Measurements from ENCODE around the gene INF2. TPM values are rescaled to one million over a fixed set of nuclear protein-coding genes. Genes with fewer than 3 reads are reported as not detected.
"Not testable (repeated sequence)": the region's sequence is repeated elsewhere in the genome, so short reads cannot be mapped to it uniquely, and the experiment has no call there.

The INF2 gene
- total RNA-seq, 4 donors from 2014 or later = 36.7 to 43.6 (median 37.8) TPM

GRCh38 chr14:104664588-104664987 is 24.8 kb upstream of the INF2 start:
- TF ChIP-seq CTCF (IDR thresholded peaks at IDR 0.05) = no peak
- no peak for TF ChIP-seq POLR2A (IDR thresholded peaks at IDR 0.05)
- intact Hi-C loops (cut with DNase I) = no loop called here

GRCh38 chr14:104665114-104665656 is 24.2 kb upstream of the INF2 start:
- H3K27ac ChIP-seq = peak overlapping the region in 1 of 4 donors; percentile 29
- H3K36me3 ChIP-seq = no peaks in the 10 kb centered on the region
- no peak overlapping the region for H3K4me3 ChIP-seq
- WGBS, 2 donors = 13 to 17% methylated on average over 2 of the region's 2 CpGs
- H3K9me3 ChIP-seq = peaks cover 0 to 4% (median 0%) of the 10 kb centered on the region in 3 donors
- TF ChIP-seq POLR2A (IDR thresholded peaks at IDR 0.05) = no peak
- TF ChIP-seq CTCF (IDR thresholded peaks at IDR 0.05) = no peak
- no peak for DNase-seq
- H3K27me3 ChIP-seq = peaks cover 0 to 24% (median 0%) of the 10 kb centered on the region in 4 donors
- peaks cover 0 to 16% (median 10%) of the 10 kb centered on the region in 3 donors for H3K4me1 ChIP-seq
- intact Hi-C loops (cut with DNase I) = no loop called here

More at GRCh38 chr14:104664588-104664987, 24.8 kb upstream of the INF2 start:
- peaks cover 0 to 30% (median 0%) of the 10 kb centered on the region in 4 donors for H3K27me3 ChIP-seq
- H3K27ac ChIP-seq = no peak overlapping the region
- peaks cover 0 to 4% (median 0%) of the 10 kb centered on the region in 3 donors for H3K9me3 ChIP-seq
- no peaks in the 10 kb centered on the region for H3K36me3 ChIP-seq
- H3K4me1 ChIP-seq = peaks cover 4 to 21% (median 10%) of the 10 kb centered on the region in 3 donors
- 86 to 91% methylated on average over 2 to 3 of the region's 10 CpGs for WGBS, 2 donors
- no peak for DNase-seq
- H3K4me3 ChIP-seq = no peak overlapping the region

GRCh38 chr14:104665657-104666522 is 23.5 kb upstream of the INF2 start:
- WGBS, 2 donors = 46 to 66% methylated on average over 8 to 13 of the region's 27 CpGs
- intact Hi-C loops (cut with DNase I) = no loop called here
- H3K36me3 ChIP-seq = no peaks in the 10 kb centered on the region
- peak overlapping the region in 2 of 4 donors; percentile 21 to 29 for H3K27ac ChIP-seq
- TF ChIP-seq POLR2A (IDR thresholded peaks at IDR 0.05) (no peak), CTCF (IDR thresholded peaks at IDR 0.05) (peak in 5 of 6 experiments; percentile 38 to 58 (median 54))
- no peak overlapping the region for H3K4me3 ChIP-seq
- peaks cover 0 to 4% (median 0%) of the 10 kb centered on the region in 3 donors for H3K9me3 ChIP-seq
- H3K27me3 ChIP-seq = peaks cover 0 to 17% (median 0%) of the 10 kb centered on the region in 4 donors
- peaks cover 0 to 13% (median 10%) of the 10 kb centered on the region in 3 donors for H3K4me1 ChIP-seq
- DNase-seq = no peak

- Histone ChIP-seq H3K27me3 (peaks cover 0 to 11% (median 0%) of the 10 kb centered on the region in 4 donors), H3K4me1 (peaks cover 0 to 13% (median 10%) of the 10 kb centered on the region in 3 donors)
- H3K4me3 ChIP-seq; H3K36me3 ChIP-seq; DNase-seq; H3K9me3 ChIP-seq; H3K27ac ChIP-seq; intact Hi-C loops (cut with DNase I): not testable (repeated sequence)
- 50 to 54% methylated on average over 1 to 7 of the region's 7 CpGs for WGBS, 2 donors
These were observed 22.9 kb upstream of the INF2 start for GRCh38 chr14:104666523-104666895.

- TF ChIP-seq POLR2A (IDR thresholded peaks at IDR 0.05) (no peak), CTCF (IDR thresholded peaks at IDR 0.05) (no peak)
- intact Hi-C loops (cut with DNase I) = no loop called here
- Histone ChIP-seq H3K4me1 (peaks cover 0 to 13% (median 10%) of the 10 kb centered on the region in 3 donors), H3K4me3 (no peak overlapping the region), H3K36me3 (no peaks in the 10 kb centered on the region), H3K27me3 (peaks cover 0 to 10% (median 0%) of the 10 kb centered on the region in 4 donors), H3K27ac (no peak overlapping the region), H3K9me3 (no peaks in the 10 kb centered on the region)
- DNase-seq = no peak
- WGBS, 2 donors = 80 to 83% methylated on average over 12 of the region's 12 CpGs
These were observed 22.4 kb upstream of the INF2 start for GRCh38 chr14:104666981-104667380.

All from esophagus squamous epithelium (tissue), 5 donors.